NCI-H510A (cell line): Measurements from ENCODE around the gene SNX32.
A peak's percentile ranks its signal among the peaks of the same experiment; 100 is the strongest.

Experiments
- DNase-seq: peaks from one replicate; lab custom pipeline; 2025; lab: John Stamatoyannopoulos, UW

SNX32 gene

DNA sequence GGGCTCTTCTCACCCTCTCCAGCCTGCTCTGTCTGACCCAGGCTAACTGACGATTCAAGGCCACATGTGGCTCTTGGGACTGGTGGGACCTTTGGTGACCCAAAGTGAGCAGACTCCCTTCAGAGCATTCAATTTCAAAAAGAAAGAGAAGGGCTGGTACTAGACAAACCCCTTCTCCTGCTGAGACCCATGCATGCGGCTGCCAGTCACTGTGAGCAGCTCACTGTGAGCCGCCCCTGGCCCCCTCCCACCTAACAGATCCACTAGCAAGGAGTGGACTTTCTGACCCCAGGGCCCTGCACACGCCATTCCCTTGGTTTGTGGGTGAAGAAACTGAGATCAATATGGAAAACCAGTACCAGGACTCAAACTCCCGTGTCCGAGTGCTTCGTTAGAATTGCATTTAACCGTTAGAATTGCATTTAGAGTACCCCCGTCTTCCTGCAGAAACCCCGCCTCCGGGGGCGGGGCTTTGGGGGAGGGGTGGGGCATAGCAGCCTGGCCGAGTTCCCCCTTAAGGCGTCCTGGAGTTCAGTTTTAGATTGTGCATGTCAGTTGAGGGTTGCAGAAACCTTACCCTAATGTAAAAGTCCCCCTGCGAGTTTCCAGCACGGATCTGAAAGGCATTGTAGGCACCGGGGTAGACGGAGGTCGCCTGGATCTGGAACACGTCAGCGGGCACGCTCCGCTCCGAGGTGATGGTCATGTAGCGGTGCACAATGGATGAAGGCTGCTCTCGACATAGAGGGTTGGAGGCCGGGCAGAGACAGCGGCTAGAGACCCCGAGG lies 33.7 kb downstream of the SNX32 start:
- no peak for DNase-seq

DNA sequence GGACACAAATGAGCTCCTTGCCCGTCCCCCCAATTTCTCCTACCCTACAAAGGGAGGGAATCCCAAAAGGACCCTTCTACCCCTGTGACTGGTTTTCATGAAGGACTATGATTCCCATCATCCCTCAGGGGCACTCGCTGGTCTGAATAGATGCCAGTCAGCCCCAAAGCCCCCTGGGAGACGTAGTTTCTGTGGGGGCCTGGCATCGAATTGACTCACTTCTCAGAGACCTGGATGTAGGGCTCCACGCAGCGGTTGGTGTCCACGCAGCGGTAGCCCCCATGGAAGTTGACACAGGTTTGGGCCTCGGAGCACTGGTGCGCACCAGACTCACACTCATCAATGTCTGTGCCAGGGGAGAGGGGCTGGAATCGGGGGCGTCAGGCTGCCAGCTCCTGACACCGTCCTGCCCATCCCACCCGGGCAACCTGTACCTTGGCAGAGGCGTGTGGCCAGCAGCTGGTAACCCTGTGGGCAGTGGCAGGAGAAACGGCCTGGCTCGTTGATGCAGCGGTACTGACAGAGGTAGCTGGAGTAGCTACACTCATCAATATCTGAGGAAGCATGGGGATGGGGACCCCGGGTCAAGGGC lies 34.4 kb downstream of the SNX32 start:
- no peak for DNase-seq

DNA sequence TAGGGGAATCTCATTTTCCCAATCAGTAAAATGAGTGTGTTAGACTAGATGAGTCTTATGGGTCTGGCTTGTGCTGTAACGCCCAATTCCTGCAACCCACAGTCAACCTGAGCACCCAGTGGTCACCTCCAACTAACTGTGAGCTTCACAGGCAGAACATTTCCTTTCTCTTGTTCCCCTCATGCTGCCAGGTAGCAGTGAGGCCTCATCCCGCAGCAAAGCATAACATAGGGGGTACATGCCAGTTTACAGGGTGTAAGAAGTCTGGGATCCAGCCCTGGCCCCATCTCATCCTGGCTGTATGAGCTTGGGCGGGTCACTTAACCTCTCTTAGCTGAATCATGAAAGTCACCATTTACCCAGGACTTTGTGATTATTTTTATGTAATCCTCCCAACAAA lies 35.1 kb downstream of the SNX32 start:
- DNase-seq, result no peak

DNA sequence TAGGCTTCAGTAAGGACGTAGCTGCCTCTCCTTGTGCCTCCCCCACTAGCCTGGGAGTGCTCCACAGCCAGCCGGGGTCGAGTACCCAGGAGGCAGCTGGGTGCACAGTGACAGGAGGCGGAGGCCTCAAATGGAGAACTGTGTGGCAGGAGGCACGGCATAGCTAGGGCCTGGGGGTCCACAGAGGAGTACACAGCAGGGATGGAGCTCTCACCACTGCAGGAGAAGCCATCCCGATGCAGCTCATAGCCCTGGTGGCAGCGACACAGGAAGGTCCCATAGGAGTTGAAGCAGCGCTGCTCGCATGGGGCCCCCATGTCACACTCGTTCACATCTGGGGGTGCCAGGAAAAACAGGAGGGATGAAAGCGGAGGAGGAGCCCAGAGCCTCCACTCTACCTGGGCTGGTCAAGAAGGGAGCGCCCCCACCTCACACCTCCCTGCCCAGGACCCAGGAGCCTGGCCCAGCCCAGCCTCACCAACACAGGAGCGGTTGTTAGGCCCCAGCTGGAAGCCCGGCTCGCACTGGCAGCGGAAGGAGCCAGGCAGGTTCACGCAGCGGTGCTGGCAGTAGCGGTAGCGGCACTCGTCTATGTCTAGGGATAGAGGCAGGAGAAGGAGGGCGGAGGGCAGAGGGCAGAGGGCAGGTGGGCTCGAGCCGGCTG lies 36.0 kb downstream of the SNX32 start:
- DNase-seq, result no peak

DNA sequence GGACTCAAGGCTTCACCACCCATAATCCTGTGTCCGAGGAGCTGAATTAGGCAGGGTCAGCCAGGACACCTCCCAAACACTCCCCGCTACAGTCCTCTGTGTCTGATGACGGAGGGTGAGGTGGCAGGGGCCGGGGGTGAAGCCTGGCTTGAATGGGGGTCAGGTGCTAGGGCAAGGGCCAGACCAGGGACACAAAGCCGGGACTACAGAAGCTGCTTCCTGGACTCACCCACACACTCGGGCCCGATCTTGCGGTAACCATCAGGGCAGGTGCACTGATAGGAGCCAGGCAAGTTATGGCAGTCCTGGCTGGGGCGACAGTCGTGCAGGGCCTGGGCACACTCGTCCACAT lies 36.5 kb downstream of the SNX32 start:
- DNase-seq, result no peak

DNA sequence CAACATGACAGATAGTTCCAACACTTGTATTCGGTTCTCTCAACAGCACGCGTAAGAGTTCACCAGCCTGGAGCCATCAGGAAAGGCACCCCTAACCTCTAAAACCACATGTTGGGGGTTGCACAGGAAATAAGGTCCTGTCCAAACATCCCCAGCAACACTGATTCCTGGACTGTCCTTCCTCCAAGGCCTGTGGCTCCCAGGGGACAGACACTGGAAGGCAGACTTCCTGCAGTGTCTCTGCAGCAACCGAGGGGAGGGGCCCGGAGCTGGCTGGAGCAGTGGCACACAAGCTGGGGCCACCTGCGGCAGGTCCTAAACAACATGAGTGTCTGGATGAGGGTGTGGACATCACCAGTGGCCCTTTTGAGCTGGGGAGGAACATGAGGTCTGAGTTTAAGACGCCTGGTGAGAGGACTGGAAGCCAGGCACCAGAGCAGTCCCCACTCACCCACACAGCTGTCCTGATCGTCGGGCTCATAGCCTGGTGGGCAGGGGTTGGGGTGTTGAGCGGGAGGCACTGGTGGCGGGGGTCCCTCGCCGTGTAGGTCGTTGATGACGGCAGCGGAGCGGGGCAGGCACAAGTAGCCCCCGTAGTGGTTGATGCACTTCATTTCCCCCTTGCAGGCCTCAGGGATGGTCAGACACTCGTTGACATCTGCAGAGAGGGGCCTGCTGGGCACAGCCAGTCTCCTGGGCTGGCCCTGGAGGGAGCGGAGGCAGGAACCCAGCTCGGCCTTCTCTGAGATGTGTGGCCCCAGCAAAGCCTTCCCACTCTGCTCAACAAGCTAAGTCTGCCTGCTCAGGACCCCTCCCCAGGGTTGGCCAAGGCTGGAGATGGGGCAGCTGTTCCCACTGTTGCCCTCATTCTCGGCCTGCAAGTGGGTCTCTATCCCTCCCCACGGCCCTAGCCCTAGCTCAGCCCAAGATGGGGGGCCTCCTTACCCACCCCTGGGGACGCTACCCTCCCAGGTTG lies 37.2 kb downstream of the SNX32 start:
- DNase-seq, result peak; percentile 34

DNA sequence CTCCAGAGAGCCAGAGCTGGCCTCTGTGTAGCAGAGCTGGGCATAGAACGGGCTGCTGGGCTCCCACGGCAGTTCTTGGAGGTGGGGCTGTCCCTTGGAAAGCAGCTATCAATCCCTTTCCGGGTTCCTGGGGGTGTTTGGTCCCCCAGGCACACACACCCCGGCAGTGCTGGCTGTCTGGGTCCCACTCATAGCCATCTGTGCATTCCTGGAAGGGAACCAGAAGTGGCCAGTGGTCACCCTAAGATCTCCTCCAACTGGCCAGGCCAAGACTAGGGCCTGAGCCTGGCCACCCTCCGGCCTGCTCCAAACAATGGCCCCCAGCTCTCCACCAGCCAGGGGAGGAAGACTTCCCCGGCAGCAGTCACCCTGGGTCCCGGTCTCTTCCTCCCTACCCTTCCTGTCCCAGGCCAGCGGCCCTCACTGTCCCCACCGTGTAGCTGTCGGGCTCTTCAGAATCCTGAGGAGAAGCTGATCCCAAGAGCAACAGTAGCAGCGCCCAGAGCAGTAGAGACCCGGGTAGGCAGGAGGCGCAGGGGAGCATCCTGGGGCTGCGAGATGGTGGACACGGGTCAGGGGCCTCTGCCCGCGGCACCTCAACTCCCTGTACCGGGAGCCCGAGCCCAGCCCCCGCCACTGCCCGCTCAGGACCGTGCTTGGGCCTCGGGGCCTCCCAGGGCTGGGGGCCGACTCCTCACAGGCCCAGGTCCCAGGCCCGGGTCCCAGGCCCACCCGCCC lies 38.2 kb downstream of the SNX32 start:
- DNase-seq, result no peak

DNA sequence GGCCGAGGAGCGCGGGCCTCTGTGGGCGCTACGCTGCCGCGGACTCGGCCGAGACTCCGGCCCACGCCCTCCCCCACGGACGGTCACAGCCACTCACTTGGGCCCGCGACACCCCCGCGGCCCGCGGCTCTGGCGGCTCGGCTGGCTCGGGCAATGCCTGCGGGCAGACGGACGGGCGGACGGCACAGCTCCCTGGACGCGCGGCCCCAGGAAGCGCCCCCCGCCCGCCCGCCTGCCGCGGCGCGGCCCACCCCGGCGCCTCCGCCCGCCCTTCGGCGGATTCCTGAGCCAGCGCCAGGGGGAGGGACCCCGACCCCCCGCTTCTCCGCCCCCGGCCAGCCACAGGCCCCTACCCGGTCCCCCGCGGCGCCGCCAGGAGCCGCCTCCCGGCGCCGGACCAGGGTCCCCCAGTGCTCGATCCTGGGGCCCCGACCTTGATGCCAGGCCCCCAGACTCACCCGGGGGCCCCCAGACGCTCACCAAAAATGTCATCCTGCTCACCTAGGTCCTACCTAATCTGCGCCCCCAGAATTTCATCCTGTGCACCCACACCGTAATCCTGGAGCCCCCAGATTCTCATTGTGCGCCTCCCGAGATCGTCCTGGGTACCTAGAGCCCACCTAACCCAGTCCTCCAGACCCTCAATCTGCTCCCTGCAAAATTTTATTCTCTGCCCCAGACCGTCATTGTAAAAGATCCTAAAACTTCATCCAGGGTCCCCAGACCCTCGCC lies 39.0 kb downstream of the SNX32 start, which contains the start of gene EFEMP2:
TSS of gene EFEMP2 (minus strand) at position 215 of the 732 bp plus-strand sequence. CDS start 446 bp downstream, outside the sequence.
- DNase-seq, result no peak

DNA sequence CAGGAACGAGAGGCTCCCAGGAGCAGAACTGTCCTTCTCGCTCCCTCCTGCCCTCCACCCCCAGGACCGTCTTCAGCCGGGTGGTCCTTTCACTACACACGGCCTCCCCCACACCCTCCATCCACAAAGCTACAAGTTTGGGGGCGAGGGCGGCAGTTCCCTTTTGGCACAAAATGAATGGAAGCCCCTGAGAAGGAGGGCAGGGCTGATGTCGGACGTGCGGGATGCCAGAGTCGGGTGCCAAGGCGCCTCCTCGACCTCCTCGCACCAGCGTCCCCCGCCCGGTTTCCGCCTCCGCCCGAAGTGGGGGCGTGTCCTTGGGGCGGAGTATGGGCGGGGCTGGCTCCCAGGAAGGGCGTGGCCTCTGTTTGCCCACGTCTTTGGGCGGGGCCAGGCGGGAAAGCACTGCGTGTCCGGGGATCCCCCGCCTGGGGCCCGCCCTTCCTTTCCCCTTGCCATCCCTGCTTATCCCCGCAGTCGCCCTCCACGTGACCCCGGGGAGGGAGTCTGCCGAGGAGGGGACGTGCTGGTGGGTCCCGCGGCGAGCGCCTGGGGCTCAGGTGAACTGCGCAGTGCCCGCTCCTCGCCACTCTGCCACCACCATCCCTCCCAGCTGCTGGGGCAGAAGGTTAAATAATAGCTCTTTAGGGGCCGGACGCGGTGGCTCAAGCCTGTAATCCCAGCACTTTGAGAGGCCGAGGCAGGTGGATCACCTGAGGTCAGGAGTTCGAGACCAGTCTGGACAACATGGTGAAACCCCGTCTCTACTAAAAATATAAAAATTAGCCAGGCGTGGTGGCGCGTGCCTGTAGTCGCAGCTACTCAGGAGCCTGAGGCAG lies 39.8 kb downstream of the SNX32 start:
- peak; percentile 87 for DNase-seq

DNA sequence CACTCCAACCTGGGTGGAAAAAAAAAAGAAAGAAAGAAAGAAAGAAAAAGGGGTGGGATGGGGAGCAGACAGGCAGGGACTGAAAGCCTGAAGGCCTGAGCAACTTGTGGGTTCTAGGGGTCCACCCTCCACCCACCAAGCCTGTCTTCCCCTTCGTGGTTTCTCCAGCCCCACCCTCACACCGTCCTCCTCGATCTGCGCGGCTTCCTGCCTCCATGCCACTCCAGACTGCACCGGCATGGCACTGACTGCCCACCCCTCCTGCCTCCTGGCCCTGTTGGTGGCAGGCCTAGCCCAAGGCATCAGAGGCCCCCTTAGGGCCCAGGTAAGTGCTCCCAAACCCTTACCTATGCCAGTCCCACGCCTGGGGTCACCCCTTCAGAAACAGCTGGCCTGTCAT lies 45.9 kb downstream of the SNX32 start, which contains the start of gene CTSW:
TSS of gene CTSW (plus strand) at position 221 of the 400 bp plus-strand sequence. CDS start at position 239, 18 bp downstream.
- DNase-seq, result no peak

DNA sequence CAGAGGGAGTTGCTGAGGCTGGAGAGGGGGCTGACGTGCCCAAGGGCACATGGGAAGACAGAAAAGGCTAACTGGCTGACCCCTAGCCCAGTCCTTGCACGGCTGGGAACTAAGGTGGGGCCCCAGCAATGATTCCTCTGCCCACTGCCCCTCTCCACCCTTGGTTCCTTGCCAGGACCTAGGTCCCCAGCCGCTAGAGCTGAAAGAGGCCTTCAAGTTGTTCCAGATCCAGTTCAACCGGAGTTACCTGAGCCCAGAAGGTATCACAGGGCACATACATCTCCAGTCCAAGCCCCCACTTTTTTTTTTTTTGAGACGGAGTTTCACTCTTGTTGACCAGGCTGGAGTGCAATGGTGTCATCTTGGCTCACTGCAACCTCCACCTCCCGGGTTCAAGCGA lies 46.3 kb downstream of the SNX32 start:
- DNase-seq, result no peak

DNA sequence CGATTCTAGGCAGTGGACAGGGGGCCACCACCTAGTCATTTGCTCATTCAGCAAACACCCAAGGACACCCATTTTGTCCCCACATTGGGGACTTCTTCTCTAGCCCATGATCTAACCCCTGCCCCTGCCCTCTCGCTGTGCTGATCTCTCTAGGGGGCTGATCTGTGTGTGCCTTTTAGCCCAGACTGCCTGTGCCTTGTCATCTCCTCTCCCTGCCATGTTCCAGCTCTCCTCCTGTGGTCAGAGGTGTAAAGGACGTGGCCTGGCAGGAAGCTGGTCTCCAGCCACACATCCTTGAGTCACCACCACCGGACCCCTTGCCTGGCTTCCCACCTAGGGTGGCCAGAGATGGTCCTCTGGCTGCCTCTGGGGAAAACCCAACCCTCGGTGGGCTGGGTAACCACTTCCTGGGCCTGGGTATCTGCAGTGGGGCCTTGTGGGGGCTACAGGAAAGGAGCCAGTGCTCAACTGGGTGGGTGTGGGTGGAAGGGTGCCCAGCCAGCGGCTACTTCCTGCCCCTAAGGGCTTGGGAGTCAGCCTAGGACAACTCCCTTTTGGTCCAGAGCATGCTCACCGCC lies 47.2 kb downstream of the SNX32 start:
- DNase-seq, result no peak

DNA sequence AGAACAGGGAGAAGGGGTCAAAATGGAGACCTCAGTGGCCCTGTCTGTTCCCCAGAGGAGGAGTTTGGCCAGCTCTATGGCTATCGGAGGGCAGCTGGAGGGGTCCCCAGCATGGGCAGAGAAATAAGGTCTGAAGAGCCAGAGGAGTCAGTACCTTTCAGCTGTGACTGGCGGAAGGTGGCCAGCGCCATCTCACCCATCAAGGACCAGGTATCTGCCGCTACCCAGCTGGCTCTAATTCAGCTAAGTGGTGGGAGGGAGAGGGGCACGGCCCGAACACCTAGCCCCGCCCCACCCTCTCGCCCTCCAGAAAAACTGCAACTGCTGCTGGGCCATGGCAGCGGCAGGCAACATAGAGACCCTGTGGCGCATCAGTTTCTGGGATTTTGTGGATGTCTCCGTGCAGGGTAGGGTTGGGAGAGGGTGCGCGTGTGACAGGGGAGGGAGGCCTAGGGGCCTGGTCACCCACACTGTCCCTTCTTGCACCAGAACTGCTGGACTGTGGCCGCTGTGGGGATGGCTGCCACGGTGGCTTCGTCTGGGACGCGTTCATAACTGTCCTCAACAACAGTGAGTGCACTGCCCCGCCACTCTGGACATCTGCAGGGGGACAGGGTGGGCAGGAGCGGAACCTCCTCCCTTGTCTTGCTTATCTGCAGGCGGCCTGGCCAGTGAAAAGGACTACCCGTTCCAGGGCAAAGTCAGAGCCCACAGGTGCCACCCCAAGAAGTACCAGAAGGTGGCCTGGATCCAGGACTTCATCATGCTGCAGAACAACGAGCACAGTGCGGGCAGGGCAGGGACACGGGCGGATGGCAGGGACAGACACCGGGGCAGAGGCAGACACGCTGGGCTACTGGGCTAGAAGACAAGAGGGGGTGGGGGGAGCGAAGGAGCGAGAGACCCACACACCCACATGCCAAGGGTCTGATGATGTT lies 48.6 kb downstream of the SNX32 start:
- DNase-seq, result no peak

DNA sequence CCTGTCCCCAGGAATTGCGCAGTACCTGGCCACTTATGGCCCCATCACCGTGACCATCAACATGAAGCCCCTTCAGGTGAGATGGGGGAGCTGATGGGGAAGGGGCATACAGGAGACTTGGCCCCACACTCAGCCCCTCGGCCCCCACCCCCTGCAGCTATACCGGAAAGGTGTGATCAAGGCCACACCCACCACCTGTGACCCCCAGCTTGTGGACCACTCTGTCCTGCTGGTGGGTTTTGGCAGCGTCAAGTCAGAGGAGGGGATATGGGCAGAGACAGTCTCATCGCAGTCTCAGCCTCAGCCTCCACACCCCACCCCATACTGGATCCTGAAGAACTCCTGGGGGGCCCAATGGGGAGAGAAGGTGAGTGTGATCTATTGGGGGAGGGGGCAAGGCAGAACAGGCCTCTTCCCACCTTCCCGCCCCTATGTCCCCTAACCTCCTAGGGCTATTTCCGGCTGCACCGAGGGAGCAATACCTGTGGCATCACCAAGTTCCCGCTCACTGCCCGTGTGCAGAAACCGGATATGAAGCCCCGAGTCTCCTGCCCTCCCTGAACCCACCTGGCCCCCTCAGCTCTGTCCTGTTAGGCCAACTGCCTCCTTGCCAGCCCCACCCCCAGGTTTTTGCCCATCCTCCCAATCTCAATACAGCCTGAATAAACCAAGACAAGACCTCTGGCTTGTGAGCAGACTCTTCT lies 49.4 kb downstream of the SNX32 start:
- DNase-seq, result no peak

DNA sequence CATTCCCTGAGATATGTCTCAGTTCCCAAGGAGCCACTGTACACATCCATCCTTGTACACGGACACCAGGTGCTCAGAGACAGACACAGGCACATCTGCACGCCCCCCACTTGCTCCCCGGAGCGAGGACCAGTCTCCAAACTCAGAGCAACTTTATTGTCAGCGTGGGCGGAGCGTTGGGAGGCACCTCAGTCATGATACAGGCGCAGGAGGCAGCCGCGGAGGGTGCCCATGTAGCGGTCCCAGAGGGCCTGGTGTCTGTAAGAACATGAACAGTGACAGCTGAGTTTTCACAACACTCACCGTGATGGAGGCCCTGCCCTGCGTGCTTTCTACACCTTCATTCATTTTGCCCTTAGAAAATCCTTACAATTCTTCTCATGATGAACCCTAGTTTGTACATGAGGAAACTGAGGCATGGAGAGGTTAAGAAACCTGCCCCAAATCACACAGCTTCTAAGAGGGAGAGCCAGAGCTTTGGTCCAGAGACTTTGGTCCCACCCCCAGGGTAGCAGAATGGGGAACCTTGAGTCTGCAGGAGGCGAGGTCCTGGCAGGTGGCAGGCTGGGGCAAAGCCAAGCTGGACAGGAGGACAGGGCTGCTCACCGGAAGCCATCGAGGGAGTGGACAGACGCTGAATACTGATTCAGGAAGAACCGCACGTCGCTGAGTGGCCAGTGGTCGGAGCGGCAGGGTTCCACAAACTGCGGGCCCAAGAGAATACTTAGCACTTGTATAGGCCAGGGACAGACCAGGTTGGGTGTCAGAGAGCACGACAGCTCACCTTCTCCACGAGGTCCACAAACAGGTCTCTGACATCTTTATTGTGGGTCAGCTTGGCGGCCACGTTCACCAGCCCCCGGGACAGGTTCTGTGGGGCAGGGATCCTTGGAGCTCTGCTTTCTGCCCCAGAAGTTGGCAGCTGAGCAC lies 50.3 kb downstream of the SNX32 start:
- DNase-seq, result no peak

DNA sequence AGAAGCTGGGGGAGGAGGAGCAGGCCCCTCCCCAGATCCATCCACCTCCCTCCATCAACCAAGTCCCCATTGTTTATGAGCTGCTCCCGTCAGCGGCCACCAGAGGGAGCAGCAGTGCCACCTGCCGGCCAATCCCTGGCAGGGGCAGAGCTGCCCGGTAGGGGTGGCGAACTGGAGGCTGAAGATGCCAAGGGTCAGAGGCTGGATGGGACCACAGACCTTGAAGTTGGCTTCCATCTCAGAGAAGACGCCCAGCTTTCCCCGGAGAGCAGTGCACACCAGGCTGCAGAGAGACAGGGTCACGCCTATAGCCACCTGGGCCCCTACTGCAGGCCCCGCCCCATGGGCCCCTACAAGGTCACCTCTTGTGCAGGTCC lies 50.9 kb downstream of the SNX32 start:
- peak; percentile 45 for DNase-seq
